Measurements from ENCODE around the gene SCGB1C2. TPM values are rescaled to one million over a fixed set of nuclear protein-coding genes. Genes with fewer than 3 reads are reported as not detected.

SCGB1C2 gene
- polyA plus RNA-seq, 1 donor from 2014 or later = not detected

GRCh38 chr17:145671-146541, 8.5 kb downstream of the SCGB1C2 start:
- H3K36me3 Mint-ChIP-seq = peaks cover 1% of the 10 kb centered on the region
- no peak overlapping the region for H3K4me3 Mint-ChIP-seq
- H3K27ac Mint-ChIP-seq = no peak overlapping the region

GRCh38 chr17:146546-146945, 9.2 kb downstream of the SCGB1C2 start:
- peaks cover 2% of the 10 kb centered on the region for H3K27me3 Mint-ChIP-seq
- no peaks in the 10 kb centered on the region for H3K9me3 Mint-ChIP-seq
- no peak overlapping the region for H3K4me3 Mint-ChIP-seq
- H3K4me1 Mint-ChIP-seq = peaks cover 0 to 3% (median 2%) of the 10 kb centered on the region in 3 donors
- no peak overlapping the region for H3K27ac Mint-ChIP-seq
- H3K36me3 Mint-ChIP-seq = peaks cover 1% of the 10 kb centered on the region

More at GRCh38 chr17:145671-146541, 8.5 kb downstream of the SCGB1C2 start:
- H3K4me1 Mint-ChIP-seq = peaks cover 0 to 2% (median 2%) of the 10 kb centered on the region in 3 donors
- H3K9me3 Mint-ChIP-seq = no peaks in the 10 kb centered on the region
- peaks cover 2% of the 10 kb centered on the region for H3K27me3 Mint-ChIP-seq

GRCh38 chr17:146983-147761, 9.8 kb downstream of the SCGB1C2 start:
- Mint-ChIP-seq H3K27me3 (peaks cover 1% of the 10 kb centered on the region), H3K4me3 (no peak overlapping the region), H3K27ac (no peak overlapping the region), H3K4me1 (peaks cover 0 to 4% (median 2%) of the 10 kb centered on the region in 3 donors), H3K36me3 (peaks cover 1% of the 10 kb centered on the region), H3K9me3 (no peaks in the 10 kb centered on the region)

GRCh38 chr17:147796-148740, 10.7 kb downstream of the SCGB1C2 start:
- Mint-ChIP-seq H3K27me3 (no peaks in the 10 kb centered on the region), H3K4me3 (no peak overlapping the region), H3K4me1 (peaks cover 0 to 4% (median 2%) of the 10 kb centered on the region in 3 donors), H3K9me3 (no peaks in the 10 kb centered on the region), H3K27ac (no peak overlapping the region), H3K36me3 (peaks cover 1% of the 10 kb centered on the region)

- no peaks in the 10 kb centered on the region for H3K36me3 Mint-ChIP-seq
- no peak overlapping the region for H3K4me3 Mint-ChIP-seq
- peaks cover 0 to 1% (median 0%) of the 10 kb centered on the region in 3 donors for H3K4me1 Mint-ChIP-seq
- H3K9me3 Mint-ChIP-seq = no peaks in the 10 kb centered on the region
- H3K27ac Mint-ChIP-seq = no peak overlapping the region
- peaks cover 1% of the 10 kb centered on the region for H3K27me3 Mint-ChIP-seq
Measured at GRCh38 chr17:148757-149156, 11.4 kb downstream of the SCGB1C2 start.

GRCh38 chr17:149231-149630, 11.9 kb downstream of the SCGB1C2 start:
- Mint-ChIP-seq H3K27ac (peak overlapping the region in 1 of 3 donors; percentile 53), H3K4me1 (peaks cover 0 to 1% (median 0%) of the 10 kb centered on the region in 3 donors), H3K9me3 (no peaks in the 10 kb centered on the region), H3K4me3 (no peak overlapping the region), H3K27me3 (peaks cover 1% of the 10 kb centered on the region), H3K36me3 (no peaks in the 10 kb centered on the region)

- no peaks in the 10 kb centered on the region for H3K36me3 Mint-ChIP-seq
- peaks cover 0 to 1% (median 0%) of the 10 kb centered on the region in 3 donors for H3K4me1 Mint-ChIP-seq
- no peaks in the 10 kb centered on the region for H3K9me3 Mint-ChIP-seq
- H3K27me3 Mint-ChIP-seq = peaks cover 1% of the 10 kb centered on the region
- H3K4me3 Mint-ChIP-seq = no peak overlapping the region
- no peak overlapping the region for H3K27ac Mint-ChIP-seq
Measured at GRCh38 chr17:149897-150584, 12.7 kb downstream of the SCGB1C2 start.

- Mint-ChIP-seq H3K9me3 (no peaks in the 10 kb centered on the region), H3K27ac (no peak overlapping the region), H3K4me1 (peaks cover 0 to 1% (median 0%) of the 10 kb centered on the region in 3 donors), H3K27me3 (peaks cover 1% of the 10 kb centered on the region), H3K36me3 (no peaks in the 10 kb centered on the region), H3K4me3 (no peak overlapping the region)
Measured at GRCh38 chr17:151004-151403, 13.6 kb downstream of the SCGB1C2 start.

GRCh38 chr17:151886-152859, 14.8 kb downstream of the SCGB1C2 start:
- no peak overlapping the region for H3K27ac Mint-ChIP-seq
- no peaks in the 10 kb centered on the region for H3K9me3 Mint-ChIP-seq

GRCh38 chr17:152860-153420, 15.6 kb downstream of the SCGB1C2 start:
- peaks cover 0 to 1% (median 0%) of the 10 kb centered on the region in 3 donors for H3K4me1 Mint-ChIP-seq
- no peak overlapping the region for H3K4me3 Mint-ChIP-seq
- H3K36me3 Mint-ChIP-seq = no peaks in the 10 kb centered on the region
- peaks cover 1% of the 10 kb centered on the region for H3K27me3 Mint-ChIP-seq
- H3K9me3 Mint-ChIP-seq = no peaks in the 10 kb centered on the region
- H3K27ac Mint-ChIP-seq = no peak overlapping the region

More at GRCh38 chr17:151886-152859, 14.8 kb downstream of the SCGB1C2 start:
- Mint-ChIP-seq H3K4me1 (peaks cover 0 to 1% (median 0%) of the 10 kb centered on the region in 3 donors), H3K4me3 (no peak overlapping the region), H3K27me3 (peaks cover 1% of the 10 kb centered on the region), H3K36me3 (no peaks in the 10 kb centered on the region)

- Mint-ChIP-seq H3K4me1 (peaks cover 0 to 1% (median 0%) of the 10 kb centered on the region in 3 donors), H3K9me3 (no peaks in the 10 kb centered on the region), H3K4me3 (no peak overlapping the region), H3K36me3 (no peaks in the 10 kb centered on the region), H3K27me3 (peaks cover 1% of the 10 kb centered on the region), H3K27ac (no peak overlapping the region)
Measured at GRCh38 chr17:153851-154250, 16.5 kb downstream of the SCGB1C2 start.

- H3K27ac Mint-ChIP-seq = no peak overlapping the region
- H3K9me3 Mint-ChIP-seq = no peaks in the 10 kb centered on the region
- peaks cover 0 to 1% (median 0%) of the 10 kb centered on the region in 3 donors for H3K4me1 Mint-ChIP-seq
- no peak overlapping the region for H3K4me3 Mint-ChIP-seq
- H3K36me3 Mint-ChIP-seq = no peaks in the 10 kb centered on the region
- H3K27me3 Mint-ChIP-seq = peaks cover 1% of the 10 kb centered on the region
Measured at GRCh38 chr17:155576-155975, 18.2 kb downstream of the SCGB1C2 start.
